HG03039 (cell line): ENCODE results near the gene STT3A.

ENCODE experiments used
- ATAC-seq: cut with Tn5 transposase; IDR thresholded peaks from one replicate; pipeline ENCODE4 v1.9.1; 2021; ENCODE audit warnings: mild to moderate bottlenecking, moderate library complexity; ENCODE audit not compliant: unreplicated experiment

The STT3A gene

DNA sequence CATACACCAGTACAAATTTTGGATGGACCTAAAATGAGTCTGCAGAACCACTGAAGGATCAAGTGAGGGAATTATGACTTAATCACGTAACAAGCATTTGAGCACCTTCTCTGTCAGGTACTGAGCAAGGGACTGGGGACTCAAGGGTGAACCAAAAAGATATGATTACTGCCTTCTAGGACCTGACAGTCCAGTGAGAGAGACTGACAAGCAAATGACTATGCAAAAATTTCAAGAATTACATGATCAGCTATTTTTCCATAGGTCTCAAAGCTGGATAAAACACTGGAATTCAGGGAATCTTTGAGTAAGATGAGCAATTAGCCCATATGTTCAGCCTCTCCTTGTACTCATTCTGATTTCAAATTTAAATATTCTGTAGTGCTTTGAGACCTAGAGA, 5.2 kb upstream of the STT3A start:
- no peak for ATAC-seq

DNA sequence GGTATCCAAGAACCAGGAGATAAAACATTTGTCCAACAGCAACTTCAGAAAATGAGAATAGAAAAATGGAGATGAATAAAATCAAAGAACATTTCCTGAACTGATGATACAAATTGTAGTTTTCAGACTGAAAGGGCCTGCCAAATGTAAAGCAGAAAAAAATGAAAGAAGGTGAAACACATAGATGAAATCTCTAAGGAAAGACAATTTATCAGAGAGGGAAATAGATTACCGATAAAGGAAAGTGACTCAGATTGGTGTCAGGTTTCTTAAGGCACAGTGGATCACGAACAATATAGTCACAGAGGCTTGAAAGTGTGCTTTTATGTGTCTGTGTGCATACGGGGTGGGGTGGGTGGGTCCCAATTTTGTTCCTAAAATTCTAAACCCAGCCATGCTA, 4.1 kb upstream of the STT3A start:
- ATAC-seq, result no peak

DNA sequence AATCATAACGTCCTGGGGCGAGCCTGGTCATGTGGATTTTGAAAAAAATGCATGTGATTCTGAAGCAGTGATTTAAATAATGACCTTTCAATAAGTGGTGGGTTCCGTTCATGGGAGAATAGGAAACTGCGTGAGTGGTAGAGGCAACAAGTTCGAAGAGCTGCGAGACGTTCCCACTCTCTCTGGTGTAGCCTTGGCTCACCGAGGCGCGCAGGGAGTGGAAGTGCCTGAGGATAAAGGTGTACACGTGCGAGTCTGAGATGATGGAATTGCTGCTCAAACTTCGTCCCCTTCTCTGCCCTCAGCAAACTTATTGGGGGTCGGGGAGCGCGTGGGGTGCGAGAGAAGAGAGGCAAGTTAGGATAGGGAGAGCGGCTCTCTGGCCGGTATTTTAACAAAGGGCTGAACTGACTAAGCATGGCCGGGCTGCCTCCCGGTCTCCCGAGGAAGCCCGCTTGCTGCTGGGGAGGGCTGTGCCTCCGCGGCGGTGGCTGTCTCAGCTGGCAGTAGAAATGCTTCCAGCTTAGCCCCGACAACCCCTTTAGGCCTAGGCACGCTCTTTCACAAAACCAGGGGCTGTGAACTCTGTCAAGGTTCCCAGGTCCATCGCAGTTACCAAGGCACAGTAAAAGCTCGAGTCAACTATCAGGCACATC, 875 bp upstream of the STT3A start:
- peak; percentile 1 for ATAC-seq

DNA sequence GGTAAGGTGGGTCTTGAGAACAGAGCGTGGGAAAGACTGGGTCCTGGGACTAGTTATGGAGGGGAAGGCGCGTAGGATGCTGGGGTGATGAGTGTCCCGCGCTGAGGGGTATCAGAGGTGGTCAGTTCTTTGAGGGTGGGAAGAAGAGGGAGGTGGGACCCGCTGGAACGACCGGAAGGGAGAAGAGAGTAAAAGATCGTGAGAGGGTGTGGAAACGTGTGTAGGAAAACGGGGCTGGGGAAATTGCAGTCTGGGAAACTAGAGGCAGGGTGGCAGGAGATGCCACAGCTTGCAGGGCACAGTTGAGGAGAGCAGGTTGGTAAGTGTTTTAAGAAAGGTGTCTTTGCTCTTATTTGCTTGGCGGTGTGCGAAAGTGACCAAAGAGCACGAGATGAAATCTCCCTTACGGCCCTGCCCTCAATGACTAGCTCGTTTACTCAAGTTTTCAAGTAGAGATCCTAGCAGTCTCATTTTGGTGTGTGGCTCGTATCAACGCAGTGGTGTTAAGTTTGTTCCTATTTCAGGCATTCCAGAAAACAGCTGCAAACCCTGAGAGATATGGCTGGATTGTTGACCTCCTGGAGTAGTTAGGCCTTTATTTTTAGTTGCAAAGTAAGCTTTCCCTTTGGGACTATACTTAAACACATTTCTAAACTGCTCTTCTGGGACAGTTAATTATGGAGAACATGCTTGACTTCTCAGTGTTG, 615 bp downstream of the STT3A start:
- peak; percentile 0 for ATAC-seq

DNA sequence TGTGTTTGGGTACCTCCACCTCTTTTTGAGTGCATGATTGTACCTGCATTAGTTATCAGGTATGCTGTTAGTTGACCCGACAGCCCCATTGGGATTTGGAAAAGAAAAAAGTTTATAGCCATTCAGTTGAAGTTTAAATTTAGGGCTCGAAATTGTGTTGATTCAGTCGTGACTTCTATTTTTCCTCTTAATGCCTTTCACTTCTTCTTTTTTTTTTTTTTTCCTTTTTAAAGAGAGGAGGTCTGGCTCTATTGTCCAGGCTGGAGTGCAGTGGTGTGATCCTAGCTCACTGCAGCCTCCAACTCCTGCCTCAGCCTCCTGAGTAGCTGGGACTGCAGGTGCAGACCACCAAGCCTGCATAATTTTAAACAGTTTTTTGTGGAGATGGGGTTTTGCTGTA, 2.3 kb downstream of the STT3A start:
- ATAC-seq, result no peak

DNA sequence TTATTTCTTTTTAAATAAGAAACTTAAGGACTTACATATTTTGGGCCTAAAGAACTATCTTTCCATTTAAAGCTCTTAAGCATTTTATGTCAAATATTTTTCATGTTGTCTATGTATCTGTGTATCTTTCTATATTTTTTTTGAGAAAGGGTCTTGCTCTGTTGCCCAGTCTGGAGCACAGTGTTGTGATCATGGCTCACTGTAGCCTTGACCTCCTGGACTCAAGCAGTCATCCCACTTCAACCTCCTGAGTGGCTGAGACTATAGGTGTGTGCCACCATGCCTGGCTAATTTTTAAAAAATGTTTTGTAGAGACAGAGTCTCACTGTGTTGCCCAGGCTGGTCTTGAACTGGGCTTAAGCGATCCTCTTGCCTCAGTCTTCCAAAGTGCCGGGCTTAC, 8.0 kb downstream of the STT3A start:
- ATAC-seq, result no peak

DNA sequence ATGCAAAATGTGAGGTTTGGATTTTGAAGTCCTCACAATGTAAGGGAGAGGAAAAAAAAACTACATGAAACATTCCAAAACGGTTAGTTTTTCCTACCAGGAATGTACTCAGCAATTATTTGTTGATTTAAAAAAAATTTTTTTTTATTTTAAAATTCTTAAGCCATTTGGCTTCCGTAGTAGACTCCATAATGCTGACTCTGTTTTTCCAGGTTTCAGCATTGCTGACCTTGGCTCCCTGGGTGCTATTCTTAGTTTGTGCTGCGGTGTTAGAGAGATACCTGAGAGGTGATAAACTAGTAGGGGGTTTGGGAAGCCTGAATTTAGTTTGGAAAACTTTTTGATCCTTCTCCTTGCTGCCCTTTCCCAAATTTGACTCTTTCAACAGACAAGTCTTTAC, 10.6 kb downstream of the STT3A start:
- no peak for ATAC-seq

DNA sequence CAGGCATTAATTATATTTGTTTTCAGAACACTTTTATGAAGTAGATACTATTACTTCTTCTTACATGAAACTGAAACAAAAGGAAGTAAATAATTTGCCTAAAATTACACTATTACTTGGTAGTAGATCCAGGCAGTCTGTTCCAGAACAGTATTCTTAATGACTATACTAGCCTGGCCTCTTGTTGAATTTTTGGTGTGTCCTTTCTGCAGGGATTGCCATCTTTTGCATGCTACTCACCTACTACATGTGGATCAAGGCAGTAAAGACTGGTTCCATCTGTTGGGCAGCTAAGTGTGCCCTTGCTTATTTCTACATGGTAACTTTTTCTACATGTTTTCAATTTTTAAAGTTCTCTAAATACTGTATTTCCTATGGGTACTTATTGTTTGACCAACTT, 12.8 kb downstream of the STT3A start:
- no peak for ATAC-seq

DNA sequence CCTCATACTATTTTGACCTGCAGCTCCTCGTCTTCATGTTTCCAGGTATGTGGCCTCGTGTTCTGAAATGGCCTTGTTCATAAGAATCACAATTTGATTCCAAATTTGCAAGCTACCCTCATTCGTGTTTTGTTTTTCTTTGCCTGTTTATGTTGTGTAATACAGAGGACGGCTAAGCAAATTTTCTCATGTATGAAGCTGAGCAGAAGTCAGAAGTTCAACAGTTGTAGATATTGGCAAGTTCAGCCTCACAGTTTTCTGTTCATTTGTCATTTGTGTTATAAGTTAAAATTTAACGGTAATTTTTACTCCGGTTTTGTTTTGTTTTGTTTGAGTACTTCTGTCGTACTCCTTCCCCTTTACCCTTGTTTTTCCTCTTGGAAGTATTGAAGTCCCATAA, 16.9 kb downstream of the STT3A start:
- no peak for ATAC-seq

DNA sequence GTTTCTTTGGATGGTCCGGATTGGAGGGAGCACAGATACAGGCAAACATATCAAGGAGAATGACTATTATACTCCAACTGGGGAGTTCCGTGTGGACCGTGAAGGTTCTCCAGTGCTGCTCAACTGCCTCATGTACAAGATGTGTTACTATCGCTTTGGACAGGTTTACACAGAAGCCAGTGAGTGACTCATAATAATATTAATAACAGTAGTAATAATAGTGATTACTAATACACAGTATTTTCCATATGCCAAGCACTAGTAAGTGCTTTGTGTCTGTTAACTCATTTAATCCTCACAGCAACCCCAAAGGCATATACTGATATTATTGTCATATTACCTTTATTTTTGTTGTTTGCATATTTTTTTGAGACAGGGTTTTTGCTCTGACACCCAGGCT, 25.7 kb downstream of the STT3A start:
- no peak for ATAC-seq

DNA sequence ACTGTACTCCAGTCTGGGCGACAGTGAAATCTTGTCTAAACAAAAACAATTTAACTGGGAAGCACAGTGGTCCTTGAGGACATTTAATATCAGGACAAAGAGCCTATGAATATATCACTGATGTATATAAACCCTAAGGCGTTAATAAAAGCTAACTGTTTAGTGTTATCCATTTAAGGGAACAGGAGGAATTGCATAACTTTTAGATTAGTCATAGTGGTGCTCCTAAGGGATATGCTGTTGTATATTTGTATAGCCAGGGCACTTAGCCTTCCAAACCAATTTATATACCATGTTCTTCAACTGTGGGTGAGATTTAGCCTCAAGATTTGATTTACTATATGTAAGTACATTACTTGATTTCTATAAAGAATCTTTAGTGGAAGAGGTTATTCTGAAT, 29.3 kb downstream of the STT3A start:
- no peak for ATAC-seq

DNA sequence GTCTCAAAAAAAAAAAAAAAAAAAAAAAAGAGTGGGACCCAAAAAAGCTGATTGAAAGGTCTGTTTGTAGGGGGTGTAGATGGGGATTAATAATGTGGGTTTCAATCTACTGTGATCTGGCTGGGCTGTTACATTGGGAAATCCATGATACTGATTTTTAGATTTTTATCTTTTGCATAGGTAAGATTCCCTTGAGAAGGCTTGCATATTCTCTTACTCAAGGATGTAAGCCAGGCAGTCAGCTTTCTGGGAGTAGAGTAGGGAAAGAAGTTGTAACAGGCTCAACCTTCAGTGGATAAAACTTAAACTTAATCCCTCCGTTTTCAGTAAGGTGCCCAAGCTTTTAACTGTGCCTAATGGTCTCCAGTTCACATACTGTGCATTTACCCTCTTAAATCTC, 30.4 kb downstream of the STT3A start:
- no peak for ATAC-seq

DNA sequence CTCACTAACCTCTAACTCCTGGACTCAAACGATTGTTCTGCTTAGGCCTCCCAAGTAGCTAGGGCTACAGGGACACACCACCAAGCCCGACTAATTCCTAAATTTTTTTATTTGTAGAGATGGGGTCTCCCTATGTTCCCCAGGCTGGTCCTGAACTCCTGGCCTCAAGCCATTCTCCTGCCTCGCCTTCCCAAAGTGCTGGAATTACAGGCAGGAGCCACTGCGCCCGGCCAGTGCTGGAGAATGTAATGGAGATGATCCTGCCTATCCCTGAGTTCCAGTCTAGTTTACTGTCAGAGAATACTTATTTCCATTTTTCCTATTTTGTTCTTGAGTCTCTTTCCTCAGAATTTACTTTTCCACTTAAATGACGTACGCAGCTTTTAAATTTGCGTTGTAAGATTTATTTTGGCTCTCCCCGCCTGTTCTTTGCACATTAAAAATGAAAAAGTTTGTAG, 32.1 kb downstream of the STT3A start, which contains the start of gene CHEK1:
Gene CHEK1, plus strand, starts transcription at position 408 of the 458 bp plus-strand sequence. CDS start 1,606 bp downstream, outside the sequence.
- ATAC-seq, result no peak

DNA sequence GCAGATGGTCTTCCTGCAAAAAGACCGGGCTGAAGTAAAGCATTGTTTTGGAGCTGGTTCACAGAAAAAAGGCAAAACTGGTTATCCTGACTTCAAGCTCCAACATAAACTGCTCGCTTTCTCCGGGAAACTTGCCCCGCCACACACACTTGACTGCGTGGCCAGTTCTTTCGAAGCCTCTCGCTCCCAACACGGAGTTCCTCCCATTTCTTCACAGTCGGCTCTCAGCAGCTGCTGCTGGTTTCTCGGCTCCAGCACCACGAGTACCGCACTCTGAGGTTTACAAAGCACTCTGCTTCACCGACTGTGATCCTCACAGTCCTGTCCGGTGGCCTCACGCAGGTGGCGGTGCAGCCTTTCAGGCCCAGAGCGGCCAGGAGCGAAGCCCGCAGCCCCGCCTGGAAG, 32.6 kb downstream of the STT3A start:
- no peak for ATAC-seq

DNA sequence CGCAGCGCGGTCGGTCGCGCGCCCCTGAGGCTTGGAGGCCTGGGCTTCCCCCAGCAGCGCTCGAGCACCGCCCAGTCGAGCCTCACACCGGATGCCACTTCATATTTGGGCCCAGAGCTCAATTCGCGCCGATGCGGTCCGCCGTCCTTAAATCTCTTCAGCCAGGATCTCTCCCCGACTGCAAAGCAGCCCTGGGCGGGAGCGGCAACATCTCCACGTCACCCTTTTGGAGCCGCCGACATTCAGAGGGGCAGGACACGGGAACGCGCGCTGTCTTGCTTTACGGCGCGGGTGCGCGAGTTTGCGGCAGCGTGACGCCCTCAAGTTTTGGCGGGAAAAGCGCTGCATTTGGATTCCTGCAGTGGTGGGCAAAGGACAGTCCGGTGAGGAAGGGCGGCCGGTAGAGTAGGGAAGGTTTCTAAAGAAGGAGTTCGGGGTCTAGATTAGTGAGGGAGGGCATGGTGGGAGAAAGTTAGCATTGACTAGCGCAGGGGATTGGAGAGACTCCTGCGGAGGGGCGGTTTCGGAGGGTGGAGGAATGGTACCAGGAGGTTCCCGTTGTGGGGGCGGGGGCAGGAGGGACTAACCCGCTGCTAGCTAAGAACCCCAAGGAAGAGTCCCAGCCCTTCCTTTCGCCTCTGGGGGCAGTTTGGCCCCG, 33.1 kb downstream of the STT3A start:
- peak; percentile 80 for ATAC-seq

DNA sequence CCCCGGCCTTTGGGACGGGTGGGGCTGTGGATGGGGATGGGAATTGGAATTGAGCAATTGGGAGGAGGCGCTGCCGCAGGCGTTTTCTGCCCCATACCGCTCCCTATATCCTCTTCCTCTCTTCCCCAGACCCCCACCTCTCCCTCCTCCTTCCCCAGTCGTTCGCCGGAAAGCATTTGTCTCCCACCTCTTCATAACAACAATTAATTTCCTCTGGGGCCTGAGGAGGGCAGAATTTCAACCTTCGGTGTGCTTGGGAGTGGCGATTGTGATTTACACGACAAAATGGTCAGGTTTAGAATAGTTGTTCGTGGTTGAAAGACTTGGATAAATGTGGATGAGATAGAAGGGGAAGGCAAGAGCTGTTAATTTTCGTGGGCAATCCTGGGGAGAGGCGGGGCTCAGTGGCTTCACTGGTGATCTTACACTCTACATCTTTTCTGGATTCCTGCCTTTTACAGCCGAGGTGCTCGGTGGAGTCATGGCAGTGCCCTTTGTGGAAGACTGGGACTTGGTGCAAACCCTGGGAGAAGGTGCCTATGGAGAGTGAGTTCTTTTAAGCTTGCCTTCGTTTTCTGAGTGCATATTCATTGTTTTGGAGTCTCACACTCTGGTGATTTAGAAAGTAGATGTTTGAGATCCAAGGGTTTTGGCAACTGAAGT, 33.8 kb downstream of the STT3A start:
- ATAC-seq, result no peak

DNA sequence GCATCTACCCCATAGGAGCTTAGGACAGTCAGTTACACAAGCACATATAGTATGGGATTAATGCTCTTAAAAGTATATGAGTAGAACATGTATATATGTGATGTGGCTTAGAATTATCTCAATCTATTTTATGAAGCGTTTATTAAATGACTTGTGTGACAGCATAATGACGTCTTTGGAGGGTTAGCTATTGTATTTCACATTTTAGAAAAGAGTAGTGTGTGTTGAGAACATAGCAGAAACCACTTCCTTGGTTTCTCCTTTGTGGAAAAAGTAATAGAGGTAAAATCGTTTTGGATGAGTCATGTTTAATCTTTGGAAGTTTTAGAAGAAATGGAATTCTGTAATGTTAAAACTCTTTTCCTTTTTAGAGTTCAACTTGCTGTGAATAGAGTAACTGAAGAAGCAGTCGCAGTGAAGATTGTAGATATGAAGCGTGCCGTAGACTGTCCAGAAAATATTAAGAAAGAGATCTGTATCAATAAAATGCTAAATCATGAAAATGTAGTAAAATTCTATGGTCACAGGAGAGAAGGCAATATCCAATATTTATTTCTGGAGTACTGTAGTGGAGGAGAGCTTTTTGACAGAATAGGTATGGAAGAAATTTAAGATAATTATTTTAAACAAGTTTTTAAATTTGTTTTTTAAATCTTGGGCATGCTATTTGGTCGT, 34.7 kb downstream of the STT3A start:
- no peak for ATAC-seq

DNA sequence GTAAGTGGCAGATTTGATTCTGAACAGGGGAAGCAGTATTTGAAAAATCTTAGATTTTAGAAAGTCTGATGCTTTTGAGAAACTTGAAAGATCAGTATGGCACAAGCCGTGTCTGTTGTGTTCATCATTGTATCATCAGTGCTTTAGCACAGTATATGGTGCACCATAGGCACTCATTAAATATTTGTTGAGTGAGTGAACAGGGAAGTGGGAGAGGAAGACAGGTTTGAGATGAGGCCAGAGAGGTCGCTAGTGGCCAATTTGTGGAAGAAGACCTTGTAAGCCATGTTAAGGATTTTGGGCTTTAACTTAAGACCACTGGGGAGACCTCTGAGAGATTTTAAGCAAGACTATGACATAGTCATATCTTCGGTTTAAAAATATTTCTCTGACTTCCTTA, 45.2 kb downstream of the STT3A start:
- ATAC-seq, result no peak

DNA sequence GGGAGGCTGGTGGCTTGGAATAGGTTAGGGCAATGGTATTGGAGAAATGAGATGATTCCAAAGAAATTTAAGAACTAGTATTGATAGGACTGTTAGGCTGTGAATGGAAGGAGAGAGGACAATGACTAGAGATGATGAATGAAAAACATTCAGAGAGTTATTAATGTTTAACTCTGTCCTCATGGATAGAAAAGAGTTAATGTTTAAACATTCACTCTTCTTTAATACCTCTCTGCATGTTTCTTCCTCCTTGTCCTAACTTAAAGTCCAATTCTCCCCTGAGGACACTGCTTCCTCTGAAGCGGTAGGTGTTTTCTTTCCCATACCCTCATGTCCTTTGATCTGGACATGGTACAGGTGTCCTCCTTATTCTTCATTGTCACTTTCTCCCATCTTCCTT, 45.7 kb downstream of the STT3A start:
- ATAC-seq, result no peak

DNA sequence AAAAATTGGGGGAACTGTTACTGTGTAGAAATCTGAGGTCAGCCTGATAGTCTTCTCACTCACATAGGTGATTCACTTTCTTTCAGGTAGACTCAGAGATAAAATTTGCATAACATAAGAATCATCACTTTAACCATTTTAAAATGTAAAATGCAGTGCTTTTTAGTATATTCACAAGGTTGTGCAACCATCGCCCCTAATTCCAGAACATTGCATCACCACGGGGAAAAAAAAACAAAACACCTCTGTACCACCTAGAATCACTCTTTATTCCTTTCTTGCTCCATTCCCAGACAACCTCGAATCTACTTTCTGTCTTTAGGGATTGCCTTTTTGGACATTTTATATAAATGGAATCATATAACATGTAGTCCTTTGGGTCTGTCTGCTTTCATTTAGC, 53.2 kb downstream of the STT3A start:
- no peak for ATAC-seq
